Endothelial cell of umbilical vein (primary cell): ENCODE measurements around the gene CNTFR. TPM values are rescaled to one million over a fixed set of nuclear protein-coding genes. Genes with fewer than 3 reads are reported as not detected.

Experiments
- BruUV-seq: library from RNA; stranded (reverse); fragments of 400-500 nt; replicated peaks from 2 replicates; lab custom pipeline; 2021; lab: Mats Ljungman, UMichigan
- CTCF ChIA-PET: fragments of 300-600, 350-600 bp; sonication (Branson Sonifier 250); formaldehyde crosslinking; loops from one replicate; lab custom pipeline; 2021; ENCODE audit warnings: antibody characterized with exemption, inconsistent platforms; lab: Charles Lee
- POLR2A ChIA-PET: fragments of 300-600, 350-600 bp; sonication (Branson Sonifier 250); formaldehyde crosslinking; loops from one replicate; lab custom pipeline; 2021; ENCODE audit warnings: antibody characterized with exemption, inconsistent platforms; lab: Charles Lee
- DNase-seq: peaks from one replicate; pipeline ENCODE4 v3.0.0-alpha.2; 2011; ENCODE audit warnings: low read depth, low spot score
- FAIRE-seq: peaks from 2 replicates; lab custom pipeline; 2011; peaks lifted over from hg19 to GRCh38; lab: Jason Lieb, UNC
- H2AFZ ChIP-seq: 2 replicates; pipeline ENCODE4 v1.6.0; 2012; ENCODE audit warnings: low read depth, low read length, control low read depth, inconsistent platforms
- H3K27ac ChIP-seq: 2 replicates; pipeline ENCODE4 v1.5.1; 2011; ENCODE audit warnings: low read depth, mild to moderate bottlenecking, control low read depth, low read length, moderate library complexity; ENCODE audit not compliant: insufficient read depth
- H3K27me3 ChIP-seq, 2 experiments: 2 replicates each; pipeline versions ENCODE4 v1.6.0 to v1.6.1; 2011; ENCODE audit warnings: low read length in 2 of 2, mixed read lengths in 1 of 2; ENCODE audit not compliant: control insufficient read depth in 2 of 2, insufficient read depth in 2 of 2
- H3K36me3 ChIP-seq, 2 experiments: 2 replicates in 1 of 2; 3 replicates in 1 of 2; pipeline ENCODE4 v1.5.1; 2011; ENCODE audit warnings: low read length in 2 of 2, mild to moderate bottlenecking in 1 of 2, moderate library complexity in 1 of 2; ENCODE audit not compliant: control insufficient read depth in 2 of 2, insufficient read depth in 2 of 2; ENCODE audit errors: extremely low read depth in 1 of 2
- H3K4me1 ChIP-seq: 3 replicates; pipeline ENCODE4 v1.5.1; 2011; ENCODE audit warnings: mild to moderate bottlenecking, low read length; ENCODE audit not compliant: control insufficient read depth, insufficient read depth; ENCODE audit errors: extremely low read depth
- H3K4me2 ChIP-seq: 2 replicates; pipeline ENCODE4 v1.6.1; 2011; ENCODE audit warnings: low read length, control low read depth, mixed read lengths; ENCODE audit not compliant: insufficient read depth
- H3K4me3 ChIP-seq, 3 experiments: fragments of 200-600 bp in 1 of 3; sonication (generic), shearing (Covaris generic) in 1 of 3; replicated peaks in 1 of 3; 2 replicates each; pipeline ENCODE4 v1.5.1; 2011 to 2016; ENCODE audit warnings: control low read depth in 3 of 3, low read length in 3 of 3, mild to moderate bottlenecking in 2 of 3, inconsistent platforms in 1 of 3, low read depth in 1 of 3, moderate library complexity in 1 of 3; ENCODE audit not compliant: insufficient read depth in 1 of 3
- H3K79me2 ChIP-seq: 2 replicates; pipeline ENCODE4 v1.6.0; 2012; ENCODE audit warnings: low read length, inconsistent platforms; ENCODE audit not compliant: control insufficient read depth, insufficient read depth
- H3K9ac ChIP-seq: replicated peaks from 2 replicates; pipeline ENCODE3; 2011; ENCODE audit warnings: low read length, control low read depth; ENCODE audit not compliant: insufficient read depth; ENCODE audit errors: extremely low read depth
- H3K9me1 ChIP-seq: replicated peaks from 3 replicates; pipeline ENCODE4 v1.6.0; 2011; ENCODE audit warnings: mild to moderate bottlenecking, low read length; ENCODE audit not compliant: control insufficient read depth, insufficient read depth; ENCODE audit errors: extremely low read depth
- H3K9me3 ChIP-seq: replicated peaks from 2 replicates; pipeline ENCODE4 v1.5.1; 2012; ENCODE audit warnings: low read length, inconsistent platforms; ENCODE audit not compliant: control insufficient read depth, insufficient read depth
- H4K20me1 ChIP-seq: replicated peaks from 2 replicates; pipeline ENCODE3; 2011; ENCODE audit warnings: mild to moderate bottlenecking, low read length; ENCODE audit not compliant: control insufficient read depth, insufficient read depth; ENCODE audit errors: extremely low read depth
- CTCF ChIP-seq, 2 donors: IDR thresholded peaks; 1 replicate in 1 of 2; 2 replicates in 1 of 2; pipeline ENCODE4 v1.5.1; 2011; ENCODE audit warnings: low read length in 2 of 2, mild to moderate bottlenecking in 2 of 2, moderate library complexity in 2 of 2, control low read depth in 1 of 2, inconsistent platforms in 1 of 2, low read depth in 1 of 2; ENCODE audit not compliant: insufficient read depth in 1 of 2; ENCODE audit errors: extremely low read depth in 1 of 2
- EZH2 ChIP-seq: IDR thresholded peaks from 2 replicates; pipeline ENCODE4 v1.6.1; 2012; ENCODE audit warnings: borderline replicate concordance, low read depth, mild to moderate bottlenecking, moderate library complexity, low read length, inconsistent platforms; ENCODE audit not compliant: severe bottlenecking
- FOS ChIP-seq: IDR thresholded peaks from 2 replicates; pipeline ENCODE4 v1.6.1; 2011; ENCODE audit warnings: mild to moderate bottlenecking, low read length, moderate library complexity, borderline replicate concordance; ENCODE audit not compliant: insufficient read depth
- GATA2 ChIP-seq: IDR thresholded peaks from 2 replicates; pipeline ENCODE4 v1.7.0; 2011; ENCODE audit warnings: low read depth, mild to moderate bottlenecking, moderate library complexity, mixed read lengths, low read length; ENCODE audit not compliant: insufficient read length, insufficient read depth
- JUN ChIP-seq: IDR thresholded peaks from 2 replicates; pipeline ENCODE4 v1.6.1; 2011; ENCODE audit warnings: borderline replicate concordance, low read depth; ENCODE audit not compliant: insufficient read length, insufficient read depth
- MAX ChIP-seq: IDR thresholded peaks from 2 replicates; pipeline ENCODE4 v1.6.1; 2011; ENCODE audit not compliant: insufficient read depth, insufficient read length
- MYC ChIP-seq: IDR thresholded peaks from one replicate; pipeline ENCODE4 v1.6.1; 2011; ENCODE audit warnings: mild to moderate bottlenecking, low read depth, low read length
- POLR2A ChIP-seq: IDR thresholded peaks from 2 replicates; pipeline ENCODE4 v1.6.1; 2012; ENCODE audit warnings: low read depth, mild to moderate bottlenecking, control low read depth, low read length
- POLR2AphosphoS5 ChIP-seq: IDR thresholded peaks from 2 replicates; pipeline ENCODE4 v1.6.1; 2012; ENCODE audit warnings: low read depth, mild to moderate bottlenecking, control low read depth, low read length, moderate library complexity; ENCODE audit not compliant: insufficient read depth
- dilution Hi-C: fragments of 300-500 bp; cut with MboI; formaldehyde crosslinking; loops from one replicate; pipeline ENCODE4 v1.15.0; 2019; ENCODE audit warnings: low sequenced_read_pairs; ENCODE audit not compliant: extremely low pct_ligation_motif_present
- intact Hi-C: fragments of 100-400 bp; cut with micrococcal nuclease; formaldehyde crosslinking; loops from one replicate; pipeline ENCODE4 v1.10.0; 2022
- polyA plus RNA-seq, 4 experiments: library from polyadenylated mRNA; depleted of rRNA in 3 of 4; stranded (reverse) in 3 of 4; unstranded in 1 of 4; fragments of >200 nt; gene quantifications; 2 replicates each; pipeline versions ENCODE4 v1.2.1 to v1.2.3, GENCODE V29; 2011 to 2012; ENCODE audit warnings: missing spikeins in 1 of 4
- total RNA-seq: library from RNA; stranded (reverse); gene quantifications from 2 replicates; pipeline ENCODE4 v1.2.3, GENCODE V29; 2021

Gene CNTFR
- total and polyA plus RNA-seq, 2 donors (not counting 3 experiments of a cell fraction or from before 2014, with no cell fraction given): not detected

GRCh38 chr9:34553511-34554021 is 36.0 kb downstream of the CNTFR start:
- Histone ChIP-seq H3K4me2 (no peak overlapping the region), H3K9ac (no peak overlapping the region), H2AFZ (no peak overlapping the region), H3K4me1 (no peaks in the 10 kb centered on the region), H3K4me3 (no peak overlapping the region), H3K9me3 (no peaks in the 10 kb centered on the region), H3K9me1 (no peaks in the 10 kb centered on the region), H3K27ac (no peak overlapping the region), H4K20me1 (no peaks in the 10 kb centered on the region), H3K79me2 (no peaks in the 10 kb centered on the region), H3K36me3 (no peaks in the 10 kb centered on the region), H3K27me3 (peaks cover 0 to 4% of the 10 kb centered on the region in 2 experiments)
- CTCF ChIA-PET: interaction anchor here (11.1 kb wide), 1 partner anchor 39 kb away, joined by 326 read pairs; no protein-coding TSS in a partner anchor
- intact Hi-C loops: no loop called here
- DNase-seq: no peak
- no TSS peak for BruUV-seq
- dilution Hi-C loops: no loop called here
- no peak for FAIRE-seq
- TF ChIP-seq CTCF (IDR thresholded peaks at IDR 0.05; ENCODE audit: extremely low read depth in 1 of 2, insufficient read depth in 1 of 2, low read depth in 1 of 2, low read length in 2 of 2) (no peak), EZH2 (no peak), MAX (no peak), JUN (no peak), POLR2AphosphoS5 (no peak), GATA2 (no peak), MYC (no peak), FOS (no peak), POLR2A (no peak)
- POLR2A ChIA-PET: no interaction called here
